Stimulated activated CD8-positive, alpha-beta memory T cell treated with anti-CD3 and anti-CD28 coated beads, Interleukin-7, amount 100 ng/mL, for 4 hours (primary cell): ENCODE results near the gene NRAS.

ENCODE experiments used
- DNase-seq, 2 donors: peaks; one replicate each; pipeline ENCODE4 v3.0.0-alpha.2; 2020; ENCODE audit warnings: low read depth in 2 of 2

Gene NRAS

GRCh38 chr1:114728553-114728952 is 12.0 kb upstream of the NRAS start:
- no peak for DNase-seq

- DNase-seq, result no peak
Measured at GRCh38 chr1:114725230-114725629, 8.7 kb upstream of the NRAS start.

GRCh38 chr1:114723915-114724314 is 7.3 kb upstream of the NRAS start:
- DNase-seq, result no peak

- DNase-seq, result no peak
Measured at GRCh38 chr1:114723457-114723856, 6.9 kb upstream of the NRAS start.

GRCh38 chr1:114720492-114720891 is 3.9 kb upstream of the NRAS start:
- no peak for DNase-seq

GRCh38 chr1:114719424-114719787 is 2.8 kb upstream of the NRAS start:
- no peak for DNase-seq

GRCh38 chr1:114718661-114719423 is 2.3 kb upstream of the NRAS start:
- no peak for DNase-seq

GRCh38 chr1:114715952-114716303 is 643 bp downstream of the NRAS start:
- DNase-seq, result no peak

GRCh38 chr1:114712977-114713376 is 3.6 kb downstream of the NRAS start:
- no peak for DNase-seq

- no peak for DNase-seq
Measured at GRCh38 chr1:114710360-114710759, 6.2 kb downstream of the NRAS start.

- DNase-seq, result no peak
Measured at GRCh38 chr1:114707604-114708003, 9.0 kb downstream of the NRAS start.

GRCh38 chr1:114703242-114703641 is 13.3 kb downstream of the NRAS start:
- no peak for DNase-seq

GRCh38 chr1:114702737-114703136 is 13.8 kb downstream of the NRAS start:
- no peak for DNase-seq

GRCh38 chr1:114701931-114702330 is 14.6 kb downstream of the NRAS start:
- DNase-seq, result no peak

- DNase-seq, result no peak
Measured at GRCh38 chr1:114700036-114700600, 16.5 kb downstream of the NRAS start.

- no peak for DNase-seq
Measured at GRCh38 chr1:114696810-114697209, 19.8 kb downstream of the NRAS start.

GRCh38 chr1:114695430-114696058 is 21.0 kb downstream of the NRAS start, which contains the start of gene AMPD1:
Gene AMPD1, minus strand, starts transcription at chr1:114695546. Its CDS starts 75 bp downstream, at chr1:114695471.
- DNase-seq, result no peak

- no peak for DNase-seq
Measured at GRCh38 chr1:114694540-114695310, 21.8 kb downstream of the NRAS start.

- no peak for DNase-seq
Measured at GRCh38 chr1:114692947-114693346, 23.6 kb downstream of the NRAS start.

GRCh38 chr1:114691061-114691460 is 25.5 kb downstream of the NRAS start:
- DNase-seq, result no peak

GRCh38 chr1:114690148-114690547 is 26.4 kb downstream of the NRAS start:
- no peak for DNase-seq

GRCh38 chr1:114688526-114688925 is 28.0 kb downstream of the NRAS start:
- DNase-seq, result no peak
